Pulmonary artery endothelial cell (primary cell): Measurements from ENCODE around the gene RASSF3. TPM values are rescaled to one million over a fixed set of nuclear protein-coding genes. Genes with fewer than 3 reads are reported as not detected.

Experiments used
- DNase-seq: peaks from one replicate; pipeline ENCODE4 v3.0.0-alpha.2; 2011; ENCODE audit warnings: low read depth, low spot score
- total RNA-seq: library from RNA; depleted of rRNA; stranded (reverse); fragments of >200 nt; gene quantifications from 2 replicates; pipeline ENCODE4 v1.2.3, GENCODE V29; 2014

Gene RASSF3
- total RNA-seq, 1 donor from 2014 or later, result 59.0 TPM

DNA sequence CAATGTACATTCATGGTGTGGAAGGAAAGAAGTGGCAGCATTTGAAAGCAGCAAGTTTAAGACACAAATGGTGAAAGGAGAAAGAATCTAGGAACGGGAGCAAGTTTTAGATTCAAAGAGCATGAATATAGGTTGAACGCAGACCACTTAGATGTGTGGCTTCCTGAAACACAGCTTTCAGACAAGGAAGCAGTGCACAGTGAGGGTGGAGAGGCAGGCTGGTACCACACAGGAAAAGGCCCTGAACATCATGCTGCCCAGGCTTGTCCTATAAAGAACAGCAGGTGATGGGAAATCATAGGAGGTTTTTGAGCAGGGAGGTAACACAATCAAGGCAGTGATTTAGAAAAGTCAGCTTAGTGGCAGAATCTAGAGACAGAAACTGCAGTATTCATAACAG is 113.3 kb downstream of the RASSF3 start:
- no peak for DNase-seq

DNA sequence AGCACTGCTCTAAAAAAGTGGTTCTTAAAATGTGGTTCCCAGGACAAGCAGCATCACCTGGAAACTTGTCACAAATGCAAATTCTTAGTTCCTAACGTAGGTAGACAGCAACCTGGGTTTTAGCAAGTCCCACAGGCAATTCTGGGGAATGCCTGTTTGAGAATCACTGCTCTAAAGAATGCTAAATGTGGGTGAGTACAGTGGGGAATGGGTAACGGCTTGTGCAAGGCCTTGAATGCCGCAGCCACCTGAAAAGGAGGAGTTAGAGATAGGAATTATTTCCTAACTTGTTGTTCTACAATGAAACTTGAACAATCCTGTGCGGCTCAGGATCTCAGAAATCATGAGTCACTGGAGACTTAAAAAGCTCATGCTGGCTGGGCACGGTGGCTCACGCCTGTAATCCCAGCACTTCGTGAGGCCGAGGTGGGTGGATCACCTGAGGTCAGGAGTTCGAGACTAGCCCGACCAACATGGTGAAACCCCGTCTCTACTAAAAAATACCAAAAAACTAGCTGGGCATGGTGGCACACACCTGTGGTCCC is 114.0 kb downstream of the RASSF3 start:
- no peak for DNase-seq

- DNase-seq, result no peak
Observed at GRCh38 chr12:64729909-64730587, 119.8 kb downstream of the RASSF3 start.

GRCh38 chr12:64730588-64730969 is 120.3 kb downstream of the RASSF3 start:
- DNase-seq, result no peak

DNA sequence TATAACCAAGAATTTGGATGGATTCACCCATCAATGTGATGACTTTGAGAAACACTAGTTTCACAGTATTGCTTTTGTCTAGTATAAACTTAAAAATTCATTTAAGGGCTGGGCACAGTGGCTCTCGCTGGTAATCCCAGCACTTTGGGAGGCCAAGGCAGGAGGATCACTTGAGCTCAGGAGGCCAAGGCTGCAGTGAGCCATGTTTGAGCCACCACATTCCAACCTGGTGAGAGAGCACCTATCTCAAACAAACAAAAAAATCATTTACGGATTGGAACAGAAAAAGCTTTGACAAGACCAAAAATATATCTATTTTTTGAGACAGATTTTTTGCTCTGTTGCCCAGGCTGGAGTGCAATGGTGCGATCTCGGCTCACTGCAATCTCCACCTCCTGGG is 121.4 kb downstream of the RASSF3 start:
- DNase-seq, result no peak

DNA sequence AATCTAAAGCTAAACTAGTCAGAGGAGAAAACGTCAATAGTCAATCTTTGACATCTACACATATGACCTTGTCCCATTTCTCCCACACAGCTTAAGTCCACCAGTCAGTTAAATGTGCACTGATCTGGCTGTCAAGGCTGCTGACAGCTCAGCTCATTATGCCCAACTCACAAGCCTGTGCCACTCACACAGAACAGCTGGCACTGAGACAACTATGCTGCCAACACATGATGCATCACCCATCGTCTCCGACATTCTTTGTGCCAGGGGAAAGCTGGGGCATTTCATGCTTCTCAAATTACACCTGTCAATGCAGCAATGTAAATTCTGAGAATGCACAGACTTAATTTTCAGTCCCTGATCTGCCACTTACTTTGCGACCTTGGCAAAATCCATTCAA is 123.6 kb downstream of the RASSF3 start:
- DNase-seq, result no peak

DNA sequence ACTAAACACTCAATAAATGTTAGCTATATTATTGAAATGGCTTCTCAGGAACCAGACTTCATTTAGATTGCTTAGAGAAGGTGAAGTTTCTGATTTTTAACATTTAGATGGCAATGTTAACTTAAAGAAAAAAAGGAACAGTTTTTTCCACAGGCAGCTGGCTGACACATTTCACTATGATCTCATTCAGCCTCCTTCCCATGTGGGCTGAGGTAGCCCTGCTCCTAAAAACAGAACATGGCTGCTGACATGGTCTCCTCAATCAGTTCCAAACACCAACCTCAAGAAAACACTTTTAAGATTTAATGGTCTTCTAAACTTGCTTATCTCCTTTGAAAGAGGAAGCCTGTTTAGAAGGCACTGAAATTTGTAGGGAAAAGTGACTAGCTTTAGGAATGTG is 125.1 kb downstream of the RASSF3 start:
- no peak for DNase-seq

DNA sequence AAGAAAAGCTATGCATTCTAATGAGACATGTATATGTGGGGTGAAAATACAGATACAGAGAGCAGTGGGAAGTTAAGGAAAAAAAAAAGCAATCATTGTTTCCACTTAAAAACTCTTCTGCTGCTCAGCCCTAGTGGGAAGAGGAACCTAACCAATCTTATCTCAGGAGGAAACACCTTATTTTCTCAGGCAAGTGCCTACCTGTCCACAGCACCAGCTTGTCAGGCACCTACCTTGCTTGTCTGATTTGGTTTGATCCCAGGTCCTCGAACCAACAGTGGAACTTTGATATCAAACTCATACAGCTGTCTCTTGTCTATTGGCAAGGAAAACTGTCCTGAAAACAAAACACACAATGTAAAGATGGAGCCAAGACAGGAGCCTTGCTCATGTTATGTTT is 126.5 kb downstream of the RASSF3 start:
- DNase-seq, result no peak

DNA sequence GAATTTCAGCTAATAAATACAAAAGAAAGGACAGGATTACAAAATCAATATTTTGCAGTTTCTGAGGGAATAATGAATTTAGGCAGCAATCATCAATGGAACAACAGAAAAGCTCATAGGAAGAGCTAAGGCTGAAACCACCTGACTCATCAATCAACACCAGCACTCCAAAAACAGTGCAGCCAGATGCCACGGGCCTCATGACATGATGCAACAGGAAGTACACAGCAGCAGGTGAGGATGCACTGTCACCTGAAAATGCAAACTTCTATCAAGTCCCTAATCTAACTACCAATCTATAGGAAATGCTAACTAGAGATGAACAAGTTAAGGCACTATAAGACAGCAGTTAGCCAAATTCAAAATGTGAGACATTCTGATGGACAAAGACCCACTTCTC is 127.2 kb downstream of the RASSF3 start:
- DNase-seq, result no peak

DNA sequence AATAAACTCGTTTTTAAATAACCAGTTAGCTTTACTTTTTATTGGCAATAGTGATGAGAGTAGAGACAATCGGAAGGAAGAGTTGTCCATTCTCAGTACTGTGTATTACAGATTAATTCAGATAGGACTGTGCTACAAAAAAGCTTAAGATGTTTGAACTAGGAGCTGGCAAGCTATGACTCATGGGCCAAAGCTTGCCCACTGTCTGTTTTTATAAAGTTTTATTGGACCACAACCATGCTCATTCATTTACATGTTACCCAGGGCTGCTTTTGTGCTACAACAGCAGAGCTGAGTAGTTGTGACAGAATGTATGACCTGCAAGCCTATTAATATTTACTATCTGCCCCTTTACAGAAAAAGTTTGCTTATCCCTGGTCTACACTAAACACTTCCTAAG is 129.5 kb downstream of the RASSF3 start:
- DNase-seq, result no peak

DNA sequence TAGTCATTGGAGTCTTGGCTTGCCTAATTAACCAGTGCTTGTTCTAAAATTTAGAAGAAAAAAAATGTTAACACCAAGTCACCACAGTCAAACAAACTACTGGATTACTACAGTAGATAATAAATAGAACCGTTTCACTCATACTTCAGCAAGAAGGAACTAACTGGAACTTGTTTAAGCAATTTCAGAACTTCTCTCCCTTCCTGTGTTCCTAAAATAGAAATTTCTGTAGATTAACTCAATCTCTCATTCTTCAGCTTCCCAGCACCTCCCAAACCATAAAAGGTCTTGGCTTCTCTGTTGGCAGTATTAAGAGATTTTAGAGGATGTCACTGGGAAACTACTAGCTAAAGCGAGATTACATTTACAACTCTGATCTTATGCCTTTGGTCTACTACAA is 130.4 kb downstream of the RASSF3 start:
- DNase-seq, result no peak

GRCh38 chr12:64742416-64742815 is 132.1 kb downstream of the RASSF3 start:
- DNase-seq, result no peak

- no peak for DNase-seq
Observed at GRCh38 chr12:64743206-64743605, 132.9 kb downstream of the RASSF3 start.

GRCh38 chr12:64744422-64745258 is 134.3 kb downstream of the RASSF3 start:
- no peak for DNase-seq

DNA sequence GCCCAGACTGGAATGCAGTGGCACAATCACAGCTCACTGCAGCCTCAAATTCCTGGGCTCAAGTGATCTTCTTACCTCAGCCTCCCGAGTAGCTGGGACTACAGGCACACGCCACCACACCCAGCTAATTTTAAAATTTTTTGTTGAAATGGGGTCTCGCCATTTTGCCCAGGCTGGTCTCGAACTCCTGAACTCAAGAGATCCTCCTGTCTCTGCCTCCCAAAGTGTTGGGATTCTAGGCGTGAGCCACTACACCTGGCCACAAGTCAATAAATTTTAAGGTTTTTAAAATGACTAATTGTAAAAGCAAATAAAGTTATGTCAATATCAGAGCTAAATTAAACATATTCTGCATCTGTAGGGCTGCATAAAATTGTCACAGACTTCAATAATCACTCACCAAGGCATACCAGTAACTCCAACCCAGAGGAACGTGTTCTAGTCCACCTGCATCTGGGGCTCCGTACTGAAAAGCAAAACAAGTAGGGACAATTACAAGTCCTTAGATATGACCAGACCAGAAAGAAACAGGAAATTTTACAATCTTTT is 135.0 kb downstream of the RASSF3 start:
- no peak for DNase-seq

DNA sequence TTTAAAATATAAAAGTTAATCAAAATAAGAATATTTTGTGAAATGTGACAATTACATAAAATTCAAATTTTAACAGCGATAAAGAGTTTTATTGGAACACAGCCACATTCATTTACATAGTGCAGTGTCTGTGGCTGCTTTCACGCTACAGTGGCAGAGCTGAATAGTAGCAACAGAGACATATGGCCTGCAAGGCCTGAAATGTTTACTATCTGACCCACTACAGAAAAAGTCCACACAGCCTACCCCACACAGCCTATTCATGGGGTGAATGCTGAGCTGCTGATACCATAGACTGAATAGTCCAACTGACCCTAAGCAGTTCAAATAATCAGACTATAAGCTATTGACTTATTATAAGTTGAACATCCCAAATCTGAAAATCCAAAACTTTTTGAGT is 135.7 kb downstream of the RASSF3 start:
- no peak for DNase-seq

DNA sequence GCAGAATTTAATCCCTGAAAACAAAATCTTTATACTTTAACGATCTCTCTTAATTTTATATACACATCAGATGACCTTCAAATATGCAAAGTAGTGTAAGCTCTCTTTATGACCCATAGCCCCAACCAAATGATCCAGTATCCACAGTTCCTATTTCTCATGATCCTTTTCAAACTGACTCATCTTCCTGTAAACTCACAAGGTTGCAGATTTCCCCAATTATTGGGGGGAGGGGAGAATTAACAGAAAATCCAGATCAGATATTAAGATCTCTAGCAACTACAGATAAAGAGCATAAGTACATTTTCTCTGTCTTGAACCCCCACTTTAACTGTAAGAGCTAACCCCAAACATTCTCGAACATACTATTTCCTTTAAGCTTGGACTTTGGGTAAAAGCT is 136.4 kb downstream of the RASSF3 start:
- no peak for DNase-seq

Other genes starting within 250 kb of the RASSF3 start
- gene C12orf56, start 219.7 kb upstream of the RASSF3 start, total RNA-seq, result under 0.01 and 0.18 TPM in 2 replicates
- 77.2 and 78.6 TPM in 2 replicates for gene XPOT, start 206.1 kb upstream of the RASSF3 start, total RNA-seq
- gene TBK1, start 158.4 kb upstream of the RASSF3 start, total RNA-seq, result 31.6 and 39.9 TPM in 2 replicates
- 230 and 245 TPM in 2 replicates for gene GNS, start 148.9 kb downstream of the RASSF3 start, total RNA-seq
- gene TBC1D30, start 214.2 kb downstream of the RASSF3 start, total RNA-seq, result 18.8 and 19.9 TPM in 2 replicates